NCI-H345 (cell line): ENCODE measurements around the gene BRAT1.

ENCODE experiments used
- DNase-seq: peaks from one replicate; lab custom pipeline; 2025; lab: John Stamatoyannopoulos, UW

The BRAT1 gene

GRCh38 chr7:2523461-2523936 lies 31.8 kb downstream of the BRAT1 start:
- peak; percentile 91 for DNase-seq

- peak; percentile 52 for DNase-seq
Measured at GRCh38 chr7:2522780-2523433, 32.4 kb downstream of the BRAT1 start.

GRCh38 chr7:2521952-2522591 lies 33.3 kb downstream of the BRAT1 start:
- DNase-seq, result peak; percentile 22

GRCh38 chr7:2521341-2521745 lies 34.0 kb downstream of the BRAT1 start:
- no peak for DNase-seq

GRCh38 chr7:2520761-2521290 lies 34.5 kb downstream of the BRAT1 start:
- peak; percentile 26 for DNase-seq

DNA sequence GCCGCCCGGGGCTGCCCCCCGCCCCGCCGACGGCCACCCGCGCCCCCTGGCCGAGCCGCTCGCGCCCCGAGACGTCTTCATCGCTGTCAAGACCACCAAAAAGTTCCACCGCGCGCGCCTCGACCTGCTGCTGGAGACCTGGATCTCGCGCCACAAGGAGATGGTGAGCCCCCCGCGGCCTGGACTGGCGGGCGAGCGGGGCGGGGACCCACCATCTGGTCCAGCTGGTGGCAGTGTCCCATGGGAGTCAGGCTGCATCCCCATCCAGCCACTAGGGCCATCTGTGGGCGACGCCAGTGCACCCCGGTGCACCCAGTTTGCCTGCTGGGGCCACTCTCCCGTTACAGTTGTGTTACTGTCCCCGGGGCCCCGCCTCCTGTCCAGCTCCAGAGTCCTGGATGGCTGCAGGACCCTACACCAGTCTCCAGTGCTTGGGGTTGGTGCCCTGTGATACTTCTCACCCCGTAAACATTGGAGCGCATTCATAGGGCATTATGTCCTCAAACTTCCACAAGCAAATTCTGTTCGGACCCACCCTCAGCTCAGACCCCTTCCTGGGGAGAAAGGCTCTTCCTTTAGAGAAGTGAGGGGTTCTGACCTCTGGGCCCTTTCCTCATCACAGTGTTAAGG lies 35.1 kb downstream of the BRAT1 start:
- DNase-seq, result peak; percentile 24

DNA sequence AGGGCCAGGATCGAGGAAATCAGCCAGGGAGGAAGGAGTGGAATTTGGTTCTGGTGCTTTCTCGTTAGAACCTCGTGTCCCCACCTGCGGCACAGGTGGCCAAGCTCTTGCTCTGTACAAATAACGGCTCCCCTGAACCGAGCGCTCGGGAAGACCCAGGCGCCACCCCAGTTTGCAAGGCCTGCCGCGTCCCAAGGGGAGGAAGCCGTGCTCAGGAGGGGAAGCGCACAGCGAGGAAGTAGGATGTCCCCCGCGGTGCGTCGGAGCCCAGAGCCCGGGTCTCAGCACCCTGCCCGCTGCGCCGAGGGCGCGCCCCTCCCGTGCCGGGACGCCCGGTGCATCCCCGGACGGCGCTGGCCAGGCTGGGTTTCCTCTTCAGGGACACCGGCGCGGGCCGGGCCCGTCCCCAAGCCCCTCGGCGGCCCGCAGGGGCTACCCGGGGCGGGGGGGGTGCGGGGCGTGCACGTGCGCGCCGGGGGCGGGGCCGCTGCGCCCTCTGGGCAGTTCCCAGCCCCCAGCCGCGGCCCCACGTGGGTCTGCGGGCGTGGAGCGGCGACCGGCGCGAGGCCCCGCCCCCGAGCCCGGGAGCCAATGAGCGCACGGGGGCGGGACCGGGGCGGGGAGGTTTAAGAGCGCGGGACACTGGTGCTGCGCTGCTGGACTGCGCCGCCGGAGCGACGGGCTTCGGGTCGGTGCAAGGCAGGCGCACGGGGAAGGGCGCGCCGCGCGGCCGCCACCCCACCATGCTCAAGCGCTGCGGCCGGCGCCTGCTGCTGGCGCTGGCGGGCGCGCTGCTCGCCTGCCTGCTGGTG lies 36.0 kb downstream of the BRAT1 start, which contains the start of gene LFNG:
TSS of gene LFNG (plus strand) at position 656 of the 812 bp plus-strand sequence. CDS start at position 744, 88 bp downstream.
- peak; percentile 93 for DNase-seq

GRCh38 chr7:2518737-2519118 lies 36.6 kb downstream of the BRAT1 start:
- no peak for DNase-seq

DNA sequence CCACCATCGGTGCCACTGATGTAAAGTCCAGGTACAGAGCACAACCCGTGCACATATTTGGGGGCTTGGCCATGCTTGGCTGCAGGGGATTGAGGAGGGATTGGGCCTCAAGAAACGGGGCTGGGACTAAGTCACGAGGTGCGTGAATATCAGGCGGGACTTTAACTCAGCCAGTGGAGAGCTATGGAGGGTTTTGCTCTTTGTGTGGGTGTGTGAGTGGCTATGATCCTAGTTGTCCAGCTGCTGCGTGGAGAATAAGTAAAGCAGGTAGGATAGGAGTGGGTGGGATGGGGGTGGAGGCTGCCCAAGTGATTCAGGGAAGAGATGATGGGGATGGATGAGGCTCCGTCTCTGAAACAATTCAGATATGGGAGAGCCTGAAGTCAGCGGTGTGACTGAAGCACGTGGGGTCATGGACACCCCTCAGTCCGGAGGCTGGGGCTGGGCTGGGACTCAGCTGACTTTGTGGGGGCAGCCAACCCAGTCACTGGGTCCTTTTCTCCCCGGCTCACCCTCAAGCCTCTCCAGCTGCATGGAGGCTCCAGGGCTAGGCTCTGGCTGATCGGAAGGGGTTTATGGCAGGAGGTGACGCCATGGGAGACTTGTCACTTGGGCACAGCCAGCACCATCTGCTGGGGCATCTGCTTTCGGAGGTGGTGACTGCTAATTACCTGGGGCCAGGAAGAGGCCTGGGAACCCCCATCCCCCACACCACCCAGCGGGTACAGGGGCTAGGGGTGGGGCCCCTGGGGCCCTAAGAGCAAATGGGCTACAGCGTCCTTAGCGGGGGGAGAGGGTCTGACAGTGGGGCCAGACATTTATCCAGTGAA lies 37.4 kb downstream of the BRAT1 start:
- DNase-seq, result no peak

- DNase-seq, result no peak
Measured at GRCh38 chr7:2517026-2517425, 38.3 kb downstream of the BRAT1 start.

GRCh38 chr7:2516194-2516555 lies 39.1 kb downstream of the BRAT1 start:
- no peak for DNase-seq

GRCh38 chr7:2515424-2516193 lies 39.7 kb downstream of the BRAT1 start:
- DNase-seq, result no peak

DNA sequence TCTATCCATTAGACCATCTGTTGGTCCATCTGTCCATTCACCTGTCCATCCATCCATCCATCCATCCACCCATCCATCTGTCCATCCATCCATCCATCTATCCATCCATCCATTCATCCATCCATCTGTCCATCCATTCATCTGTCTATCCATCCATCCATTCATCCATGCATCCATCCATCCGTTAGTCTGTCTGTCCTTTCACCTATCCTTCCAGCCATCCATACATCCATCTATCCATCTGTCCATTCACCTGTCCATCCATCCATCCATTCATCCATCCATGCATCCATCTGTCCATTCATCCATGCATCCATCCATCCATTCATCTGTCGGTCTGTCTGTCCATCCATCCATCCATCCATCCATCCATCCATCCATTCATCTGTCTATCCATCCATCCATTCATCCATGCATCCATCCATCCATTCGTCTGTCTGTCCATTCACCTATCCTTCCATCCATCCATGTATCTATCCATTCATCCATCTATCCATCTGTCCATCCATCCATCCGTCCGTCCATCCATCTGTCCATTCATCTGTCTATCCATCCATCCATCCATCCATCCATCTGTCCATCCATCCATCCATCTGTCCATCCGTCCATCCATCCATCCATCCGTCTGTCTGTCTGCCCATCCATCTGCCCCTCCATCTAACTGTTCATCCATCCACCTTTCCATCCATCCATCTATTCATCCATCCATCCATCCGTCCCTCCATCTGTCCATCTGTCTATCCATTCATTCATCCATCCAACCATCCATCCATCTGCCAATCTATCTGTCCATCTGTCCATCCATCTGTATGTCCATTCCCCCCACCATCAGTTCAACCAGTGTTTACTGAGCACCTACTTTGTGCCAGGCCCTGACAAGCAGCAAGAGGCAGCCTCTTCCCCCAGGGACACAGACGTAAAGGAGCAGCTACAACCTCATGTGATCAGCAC lies 40.6 kb downstream of the BRAT1 start:
- no peak for DNase-seq

DNA sequence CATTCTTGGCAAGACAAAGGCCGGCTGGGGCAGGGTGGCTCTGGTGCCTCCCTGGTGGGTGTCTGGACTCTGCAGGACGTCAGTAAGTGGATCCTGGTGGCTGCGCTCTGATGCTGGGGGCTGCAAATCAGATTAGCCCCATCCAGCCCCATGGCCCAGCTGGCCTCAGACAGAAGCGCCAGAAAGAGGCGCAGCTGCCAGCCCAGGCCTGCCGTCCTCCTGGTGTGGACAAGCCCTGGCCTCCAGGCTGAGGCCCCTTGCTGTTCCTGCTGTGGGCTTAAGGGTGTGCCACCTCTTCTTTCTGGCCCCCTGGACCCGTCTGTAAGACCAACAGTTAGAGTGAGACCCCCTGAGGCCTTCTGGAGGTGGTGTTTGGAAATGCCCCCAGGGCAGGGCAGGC lies 41.6 kb downstream of the BRAT1 start:
- DNase-seq, result no peak

GRCh38 chr7:2512713-2513112 lies 42.6 kb downstream of the BRAT1 start:
- no peak for DNase-seq

DNA sequence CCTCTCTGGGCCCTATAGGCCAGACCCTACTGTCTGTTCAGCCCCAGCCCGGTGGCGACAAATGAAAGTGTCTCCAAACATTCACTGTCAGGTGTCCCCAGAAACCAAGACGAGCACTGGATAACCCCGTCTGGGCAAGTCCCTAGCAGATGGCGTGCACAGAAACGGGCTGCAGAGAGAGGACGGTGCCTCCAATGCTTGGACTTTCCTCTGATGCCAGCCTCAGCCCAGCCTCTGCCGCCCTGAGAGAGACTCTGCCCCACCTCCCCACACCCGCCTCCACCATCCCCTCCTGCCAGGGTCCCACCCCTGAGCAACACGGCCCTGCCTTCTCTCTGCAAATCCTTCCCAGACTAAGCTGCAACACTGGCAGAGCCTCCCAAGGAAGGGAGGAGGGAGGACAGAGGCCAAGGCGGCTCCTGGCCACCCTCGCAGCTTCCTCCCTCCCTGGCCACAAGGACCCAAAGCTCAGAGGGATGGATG lies 43.1 kb downstream of the BRAT1 start:
- DNase-seq, result no peak

GRCh38 chr7:2511769-2512168 lies 43.6 kb downstream of the BRAT1 start:
- no peak for DNase-seq

- DNase-seq, result peak; percentile 71
Measured at GRCh38 chr7:2510909-2511768, 44.2 kb downstream of the BRAT1 start.
